Upper lobe of left lung (tissue), 4 donors: ENCODE results near the gene C4B.
"Not testable (repeated sequence)": the region's sequence is repeated elsewhere in the genome, so short reads cannot be mapped to it uniquely, and the experiment has no call there.

Source experiments
- CTCF ChIP-seq, 6 experiments: fragments of 450-650 bp in 4 of 6; fragments of 200-600 bp in 2 of 6; sonication (generic) in 2 of 6; IDR thresholded peaks; one replicate each; pipeline ENCODE4 v1.5.1; 2016 to 2019; ENCODE audit warnings: antibody characterized with exemption in 6 of 6
- EP300 ChIP-seq, 4 donors: sonication (generic); formaldehyde crosslinking; IDR thresholded peaks; one replicate each; pipeline ENCODE4 v1.5.1; 2017; ENCODE audit warnings: antibody characterized with exemption in 4 of 4, control low read depth in 2 of 4
- POLR2A ChIP-seq, 4 donors: fragments of 450-650 bp; IDR thresholded peaks; one replicate each; pipeline ENCODE4 v1.5.1; 2016 to 2017; ENCODE audit warnings: antibody characterized with exemption in 4 of 4, mild to moderate bottlenecking in 2 of 4
- POLR2AphosphoS5 ChIP-seq, 2 donors: sonication (generic); formaldehyde crosslinking; IDR thresholded peaks; one replicate each; pipeline ENCODE4 v1.5.1; 2017; ENCODE audit warnings: antibody characterized with exemption in 2 of 2

GRCh38 chr6:32008616-32009015, 6.0 kb upstream of the C4B start:
- not testable (repeated sequence) for TF ChIP-seq CTCF, POLR2A, POLR2AphosphoS5, EP300 (IDR thresholded peaks at IDR 0.05)
